ENCODE data around the gene SPDYE5.

SPDYE5 gene

DNA sequence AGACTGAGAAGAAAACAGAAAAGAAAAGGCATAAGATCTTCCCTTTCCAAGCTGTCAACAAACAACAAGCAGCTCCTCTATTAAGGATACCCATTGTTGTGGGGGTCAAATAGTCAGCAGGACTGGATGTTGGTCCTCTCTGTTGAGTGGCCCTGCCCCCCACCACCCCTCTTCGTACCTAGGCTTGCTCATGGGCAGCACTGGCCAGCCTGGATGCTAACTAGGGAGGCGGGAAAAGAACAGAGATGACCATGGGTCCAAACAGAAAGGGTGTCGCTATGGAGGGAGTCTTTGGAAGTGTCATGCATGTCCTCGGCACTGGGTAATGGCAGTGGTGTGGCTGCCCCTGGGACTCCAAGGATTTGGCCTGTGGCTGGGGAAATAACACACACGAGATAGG is 45.6 kb downstream of the SPDYE5 start:
- DNase-seq, result no peak

GRCh38 chr7:75546237-75547015 is 54.3 kb downstream of the SPDYE5 start:
- no peak for DNase-seq

All from NCI-H69 (cell line).